Measurements from ENCODE around the gene P2RY4. TPM values are rescaled to one million over a fixed set of nuclear protein-coding genes. Genes with fewer than 3 reads are reported as not detected.
"Not testable (repeated sequence)": the region's sequence is repeated elsewhere in the genome, so short reads cannot be mapped to it uniquely, and the experiment has no call there.

Gene P2RY4
- total RNA-seq, 3 donors from 2014 or later, result 0.33 to 1.3 (median 0.64) TPM

GRCh38 chrX:70226048-70226447 is 34.0 kb downstream of the P2RY4 start:
- no peaks in the 10 kb centered on the region for H3K9me3 ChIP-seq
- no peak overlapping the region for H3K27ac ChIP-seq
- no peaks in the 10 kb centered on the region for H3K4me1 ChIP-seq
- TF ChIP-seq POLR2A (IDR thresholded peaks at IDR 0.05) (no peak), POLR2AphosphoS5 (IDR thresholded peaks at IDR 0.05) (no peak)
- TF ChIP-seq, protein P1, sequence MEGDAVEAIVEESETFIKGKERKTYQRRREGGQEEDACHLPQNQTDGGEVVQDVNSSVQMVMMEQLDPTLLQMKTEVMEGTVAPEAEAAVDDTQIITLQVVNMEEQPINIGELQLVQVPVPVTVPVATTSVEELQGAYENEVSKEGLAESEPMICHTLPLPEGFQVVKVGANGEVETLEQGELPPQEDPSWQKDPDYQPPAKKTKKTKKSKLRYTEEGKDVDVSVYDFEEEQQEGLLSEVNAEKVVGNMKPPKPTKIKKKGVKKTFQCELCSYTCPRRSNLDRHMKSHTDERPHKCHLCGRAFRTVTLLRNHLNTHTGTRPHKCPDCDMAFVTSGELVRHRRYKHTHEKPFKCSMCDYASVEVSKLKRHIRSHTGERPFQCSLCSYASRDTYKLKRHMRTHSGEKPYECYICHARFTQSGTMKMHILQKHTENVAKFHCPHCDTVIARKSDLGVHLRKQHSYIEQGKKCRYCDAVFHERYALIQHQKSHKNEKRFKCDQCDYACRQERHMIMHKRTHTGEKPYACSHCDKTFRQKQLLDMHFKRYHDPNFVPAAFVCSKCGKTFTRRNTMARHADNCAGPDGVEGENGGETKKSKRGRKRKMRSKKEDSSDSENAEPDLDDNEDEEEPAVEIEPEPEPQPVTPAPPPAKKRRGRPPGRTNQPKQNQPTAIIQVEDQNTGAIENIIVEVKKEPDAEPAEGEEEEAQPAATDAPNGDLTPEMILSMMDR (IDR thresholded peaks at IDR 0.05), result no peak
- H3K4me3 ChIP-seq, result no peak overlapping the region
- intact Hi-C loops (cut with DNase I; ENCODE audit: low total_unique reads), result no loop called here
- peaks cover 0 to 22% of the 10 kb centered on the region in 2 donors for H3K27me3 ChIP-seq
- no peak for DNase-seq (ENCODE audit: low spot score in 2 of 2)
- no peaks in the 10 kb centered on the region for H3K36me3 ChIP-seq

DNA sequence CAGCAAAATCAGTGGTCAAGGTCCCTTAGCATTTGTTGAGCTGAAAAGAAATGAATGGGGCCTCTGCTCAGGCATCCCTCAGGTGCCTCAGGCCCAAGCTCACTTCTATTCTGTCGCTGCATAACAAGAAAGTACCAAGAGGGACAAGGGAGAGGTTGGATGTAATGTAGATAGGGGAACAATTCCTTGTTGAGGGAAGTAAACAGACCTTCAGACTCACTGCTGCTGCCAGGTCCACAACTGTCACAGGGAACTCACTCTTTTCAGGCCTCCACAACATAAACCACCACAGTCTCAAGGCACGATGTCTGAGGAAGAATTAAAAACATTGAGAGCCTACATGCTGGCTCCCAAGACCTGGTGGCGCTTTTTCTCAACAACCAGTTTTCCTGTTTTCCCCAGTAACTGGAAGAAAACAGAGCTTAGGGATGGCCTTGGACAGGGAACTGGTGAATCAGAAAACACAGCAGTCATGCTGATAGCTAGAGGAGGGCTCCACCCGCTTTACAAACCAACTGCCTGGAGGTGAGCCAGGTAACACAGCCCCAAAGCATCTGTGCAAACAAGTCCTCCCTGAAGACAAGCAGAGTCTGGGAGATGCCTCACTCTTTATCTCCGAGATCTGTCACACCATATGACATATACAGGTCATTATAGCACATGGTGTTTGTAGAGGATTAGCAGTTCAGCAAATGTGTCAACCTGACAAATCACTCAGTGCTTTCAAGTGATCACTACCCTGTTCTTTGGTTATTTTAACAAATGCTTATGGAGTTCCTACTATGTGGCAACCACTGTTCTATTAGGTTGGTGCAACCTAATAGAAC is 39.9 kb downstream of the P2RY4 start:
- no peaks in the 10 kb centered on the region for H3K9me3 ChIP-seq
- intact Hi-C loops (cut with DNase I; ENCODE audit: low total_unique reads), result no loop called here
- H3K36me3 ChIP-seq, result no peaks in the 10 kb centered on the region
- H3K4me3 ChIP-seq, result no peak overlapping the region
- peak in 1 of 2 donors; percentile 52 for DNase-seq (ENCODE audit: low spot score in 2 of 2)
- H3K27me3 ChIP-seq, result peaks cover 0 to 39% of the 10 kb centered on the region in 2 donors
- TF ChIP-seq POLR2AphosphoS5 (IDR thresholded peaks at IDR 0.05), result no peak
- no peak for TF ChIP-seq POLR2A (IDR thresholded peaks at IDR 0.05)
- TF ChIP-seq, protein P1 (IDR thresholded peaks at IDR 0.05), result no peak
- no peak overlapping the region for H3K27ac ChIP-seq
- no peaks in the 10 kb centered on the region for H3K4me1 ChIP-seq

GRCh38 chrX:70209570-70209969 is 50.4 kb downstream of the P2RY4 start:
- intact Hi-C loops (cut with DNase I; ENCODE audit: low total_unique reads); DNase-seq (ENCODE audit: low spot score in 2 of 2); H3K9me3 ChIP-seq; H3K27ac ChIP-seq; H3K36me3 ChIP-seq; H3K4me1 ChIP-seq; H3K4me3 ChIP-seq: not testable (repeated sequence)
- peaks cover 0 to 14% of the 10 kb centered on the region in 2 donors for H3K27me3 ChIP-seq

DNA sequence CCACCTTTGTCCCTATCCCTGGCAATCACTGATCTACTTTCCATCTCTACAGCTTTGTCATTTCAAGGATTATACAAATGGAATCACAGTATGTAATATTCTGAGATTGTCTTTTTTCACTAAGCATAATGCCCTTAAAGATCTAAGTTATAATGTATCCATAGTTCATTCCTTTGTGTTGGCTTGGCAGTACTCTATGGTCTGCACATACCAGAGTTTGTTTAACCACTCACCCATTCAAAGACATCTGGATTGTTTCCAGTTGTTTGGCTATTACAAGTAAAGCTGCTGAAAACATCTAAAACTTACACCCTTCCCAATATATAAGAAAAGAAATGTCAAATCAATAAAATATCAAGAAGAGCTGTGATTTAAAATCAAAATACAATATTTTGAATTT is 51.5 kb downstream of the P2RY4 start:
- no peaks in the 10 kb centered on the region for H3K4me1 ChIP-seq
- peaks cover 0 to 24% of the 10 kb centered on the region in 2 donors for H3K27me3 ChIP-seq
- intact Hi-C loops (cut with DNase I; ENCODE audit: low total_unique reads), result no loop called here
- no peak overlapping the region for H3K4me3 ChIP-seq
- no peaks in the 10 kb centered on the region for H3K9me3 ChIP-seq
- DNase-seq (ENCODE audit: low spot score in 2 of 2), result no peak
- no peak overlapping the region for H3K27ac ChIP-seq
- TF ChIP-seq POLR2A (IDR thresholded peaks at IDR 0.05), result no peak
- no peak for TF ChIP-seq POLR2AphosphoS5 (IDR thresholded peaks at IDR 0.05)
- TF ChIP-seq, protein P1 (IDR thresholded peaks at IDR 0.05), result no peak
- no peaks in the 10 kb centered on the region for H3K36me3 ChIP-seq

Other genes with a start within 250 kb of the P2RY4 start
- gene AWAT2, start 210.3 kb downstream of the P2RY4 start, total RNA-seq, result not detected
- gene OTUD6A, start 197.7 kb downstream of the P2RY4 start, total RNA-seq, result not detected
- gene IGBP1, start 126.8 kb downstream of the P2RY4 start, total RNA-seq, result 10 to 100 TPM; 71.8 to 87.2 (median 86.9) TPM
- not detected for gene DGAT2L6, start 82.7 kb downstream of the P2RY4 start, total RNA-seq
- not detected for gene AWAT1, start 25.5 kb downstream of the P2RY4 start, total RNA-seq
- not detected for gene ARR3, start 8.1 kb upstream of the P2RY4 start, total RNA-seq
- gene RAB41, start 22.0 kb upstream of the P2RY4 start, total RNA-seq, result not detected
- gene PDZD11, start 29.7 kb upstream of the P2RY4 start, total RNA-seq, result 10 to 100 TPM; 27.2 to 33.0 (median 32.1) TPM
- under 1 TPM; 0.15 to 0.80 (median 0.33) TPM for gene KIF4A, start 29.9 kb upstream of the P2RY4 start, total RNA-seq
- under 1 TPM in 1 of 3 donors, not detected in 2; 0.15 TPM for gene GDPD2, start 163.1 kb upstream of the P2RY4 start, total RNA-seq
- gene DLG3, start 184.6 kb upstream of the P2RY4 start, total RNA-seq, result 10 to 100 TPM in 2 of 3 donors, 1 to 10 TPM in 1; 3.7 to 30.3 (median 21.0) TPM

Measured in breast epithelium (tissue), 4 donors.